HCT116 (cell line): Measurements from ENCODE around the gene ARL14EPL. TPM values are rescaled to one million over a fixed set of nuclear protein-coding genes. Genes with fewer than 3 reads are reported as not detected.

Source experiments
- ATAC-seq: fragments of 200-7000 bp; cut with Tn5 transposase; 2 replicates; pipeline ENCODE4 v1.9.1; 2020; ENCODE audit warnings: mild to moderate bottlenecking, moderate library complexity
- BruUV-seq: library from RNA; stranded (reverse); fragments of 400-500 nt; replicated peaks from 2 replicates; lab custom pipeline; 2021; lab: Mats Ljungman, UMichigan
- CTCF ChIA-PET: fragments of 300-600 bp; sonication (Branson Sonifier 250); formaldehyde crosslinking; loops from one replicate; lab custom pipeline; 2021; ENCODE audit warnings: antibody characterized with exemption; lab: Charles Lee
- POLR2A ChIA-PET: fragments of 300-600, 350-600 bp; sonication (Branson Sonifier 250); formaldehyde crosslinking; loops from one replicate; lab custom pipeline; 2021; ENCODE audit warnings: antibody characterized with exemption; lab: Charles Lee
- RAD21 ChIA-PET, 2 experiments: fragments of 300-600 bp; sonication (Branson Sonifier 250); formaldehyde crosslinking; loops; one replicate each; lab custom pipeline; 2023; ENCODE audit warnings: low total read pairs in 2 of 2; ENCODE audit not compliant: uncharacterized antibody in 2 of 2, unreplicated experiment in 2 of 2, low non-redundant PET in 1 of 2; lab: Charles Lee
- DNase-seq: peaks from one replicate; pipeline ENCODE4 v3.0.0-alpha.2; 2010; ENCODE audit warnings: low read depth, low spot score
- H2AFZ ChIP-seq: fragments of 200-600 bp; shearing (Covaris generic), sonication (generic); 2 replicates; pipeline ENCODE4 v1.6.1; 2017; ENCODE audit warnings: low read depth, mixed run types, mixed read lengths, antibody characterized with exemption, low read length; ENCODE audit not compliant: poor library complexity, severe bottlenecking
- H3K27ac ChIP-seq: 2 replicates; pipeline ENCODE4 v1.5.1; 2012; ENCODE audit warnings: low read depth, low read length
- H3K27me3 ChIP-seq: fragments of 200-600 bp; sonication (generic); 2 replicates; pipeline ENCODE4 v1.6.1; 2016; ENCODE audit warnings: mixed run types, low read length, mixed read lengths; ENCODE audit not compliant: insufficient read depth
- H3K36me3 ChIP-seq, 2 experiments: fragments of 200-500 bp in 1 of 2; fragments of 200-600 bp in 1 of 2; sonication (Bioruptor generic) in 1 of 2; sonication (generic) in 1 of 2; 2 replicates each; pipeline versions ENCODE4 v1.5.1 to v1.6.1; 2014 to 2016; ENCODE audit warnings: low read length in 2 of 2, inconsistent platforms in 1 of 2, mixed read lengths in 1 of 2, mixed run types in 1 of 2; ENCODE audit not compliant: insufficient read depth in 2 of 2, control insufficient read depth in 1 of 2
- H3K4me1 ChIP-seq, 2 experiments: fragments of 200-600 bp in 1 of 2; sonication (generic) in 1 of 2; 2 replicates each; pipeline versions ENCODE4 v1.5.1 to v1.6.1; 2012 to 2017; ENCODE audit warnings: low read length in 2 of 2, inconsistent platforms in 1 of 2, mild to moderate bottlenecking in 1 of 2, mixed read lengths in 1 of 2, mixed run types in 1 of 2, moderate library complexity in 1 of 2; ENCODE audit not compliant: insufficient read depth in 2 of 2, control insufficient read depth in 1 of 2
- H3K4me2 ChIP-seq: fragments of 200-600 bp; sonication (generic); 2 replicates; pipeline ENCODE4 v1.6.1; 2017; ENCODE audit warnings: mixed run types, low read length, mixed read lengths
- H3K4me3 ChIP-seq, 2 experiments: fragments of 200-600 bp in 1 of 2; sonication (generic) in 1 of 2; replicated peaks in 1 of 2; 2 replicates each; pipeline ENCODE4 v1.5.1; 2011 to 2016; ENCODE audit warnings: low read length in 2 of 2, control low read depth in 1 of 2, low read depth in 1 of 2, mild to moderate bottlenecking in 1 of 2, mixed read lengths in 1 of 2, mixed run types in 1 of 2
- H3K79me2 ChIP-seq: fragments of 200-600 bp; sonication (generic); 2 replicates; pipeline ENCODE4 v1.6.1; 2017; ENCODE audit warnings: mild to moderate bottlenecking, mixed run types, low read length, moderate library complexity, mixed read lengths; ENCODE audit not compliant: insufficient read depth
- H3K9ac ChIP-seq: fragments of 200-600 bp; sonication (generic); 2 replicates; pipeline ENCODE4 v1.6.1; 2016; ENCODE audit warnings: low read length, mixed read lengths
- H3K9me2 ChIP-seq: fragments of 200-600 bp; sonication (generic), shearing (Covaris generic); 2 replicates; pipeline ENCODE4 v1.6.1; 2017; ENCODE audit warnings: mixed run types, mild to moderate bottlenecking, moderate library complexity; ENCODE audit not compliant: insufficient read depth
- H3K9me3 ChIP-seq, 2 experiments: fragments of 200-500 bp in 1 of 2; fragments of 200-600 bp in 1 of 2; sonication (Bioruptor generic) in 1 of 2; sonication (generic) in 1 of 2; 2 replicates each; pipeline ENCODE4 v1.6.1; 2014 to 2017; ENCODE audit warnings: low read length in 2 of 2, mixed read lengths in 2 of 2, inconsistent platforms in 1 of 2, low read depth in 1 of 2, mild to moderate bottlenecking in 1 of 2, mixed run types in 1 of 2, moderate library complexity in 1 of 2; ENCODE audit not compliant: control insufficient read depth in 1 of 2, insufficient read depth in 1 of 2
- H4K20me1 ChIP-seq: fragments of 200-600 bp; sonication (generic), shearing (Covaris generic); 2 replicates; pipeline ENCODE4 v1.6.1; 2017; ENCODE audit warnings: mixed run types, mild to moderate bottlenecking, moderate library complexity; ENCODE audit not compliant: insufficient read depth
- RAD21 ChIP-seq: IDR thresholded peaks from 2 replicates; pipeline ENCODE4 v1.6.1; 2012; ENCODE audit warnings: low read depth, mild to moderate bottlenecking
- intact Hi-C: fragments of 100-400 bp; cut with micrococcal nuclease; formaldehyde crosslinking; loops from 2 replicates; pipeline ENCODE4 v1.10.0; 2022
- total RNA-seq: library from RNA; stranded (reverse); gene quantifications from one replicate; pipeline ENCODE4 v1.2.1, GENCODE V29; 2021; ENCODE audit not compliant: unreplicated experiment
- TF ChIP-seq, protein P1 (sequence below), 3 experiments: fragments of 200-600 bp in 1 of 3; sonication (generic) in 1 of 3; IDR thresholded peaks in 2 of 3; conservative IDR thresholded peaks in 1 of 3; 2 replicates each; pipeline ENCODE4 v1.5.1; 2012 to 2017; ENCODE audit warnings: low read depth in 2 of 3, low read length in 2 of 3, antibody characterized with exemption in 1 of 3, borderline replicate concordance in 1 of 3, control low read depth in 1 of 3, mild to moderate bottlenecking in 1 of 3, mixed read lengths in 1 of 3, mixed run types in 1 of 3, moderate library complexity in 1 of 3; ENCODE audit not compliant: insufficient read depth in 1 of 3
- TF ChIP-seq, protein P2 (sequence below): IDR thresholded peaks from 2 replicates; pipeline ENCODE4 v1.6.1; 2011; ENCODE audit warnings: mild to moderate bottlenecking, low read length, moderate library complexity; ENCODE audit not compliant: insufficient replicate concordance; ENCODE audit errors: extremely low read depth
- TF ChIP-seq, protein P3 (sequence below): IDR thresholded peaks from 2 replicates; pipeline ENCODE4 v1.6.1; 2012; ENCODE audit warnings: low read depth

ARL14EPL gene
- total RNA-seq, 1 experiment from 2014 or later: 22.9 TPM

DNA sequence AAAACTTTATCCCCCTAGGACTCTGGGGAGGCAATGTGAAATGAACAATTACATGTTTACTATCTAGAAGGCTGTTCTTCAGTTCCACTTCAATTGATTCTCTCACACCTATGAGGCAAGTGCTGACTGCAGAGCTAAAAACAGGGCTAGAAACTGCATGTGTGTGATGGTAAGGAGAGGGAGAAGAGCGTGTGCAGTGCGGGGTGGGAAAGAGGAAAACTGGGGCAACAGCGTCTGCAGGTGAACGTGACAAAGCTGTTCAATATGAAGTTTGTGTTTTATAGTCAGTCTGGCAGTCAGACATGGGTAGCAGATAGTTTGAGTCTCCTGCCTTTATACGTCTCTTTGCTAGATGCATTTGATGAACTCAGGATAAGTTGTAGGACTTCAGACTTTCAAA is 45.9 kb downstream of the ARL14EPL start:
- no peaks in the 10 kb centered on the region for H3K9me2 ChIP-seq
- RAD21 ChIA-PET: no interaction called here
- H3K27me3 ChIP-seq: no peaks in the 10 kb centered on the region
- H3K36me3 ChIP-seq: no peaks in the 10 kb centered on the region
- no peak overlapping the region for H2AFZ ChIP-seq
- H3K4me3 ChIP-seq: no peak overlapping the region
- no peak overlapping the region for H3K27ac ChIP-seq
- no peak overlapping the region for H3K4me2 ChIP-seq
- POLR2A ChIA-PET: no interaction called here
- H3K4me1 ChIP-seq: peaks cover 0 to 17% of the 10 kb centered on the region in 2 experiments; a peak in 2 of 4 replicates
- CTCF ChIA-PET: no interaction called here
- intact Hi-C loops: no loop called here
- H4K20me1 ChIP-seq: no peaks in the 10 kb centered on the region
- BruUV-seq: no TSS peak
- no peak overlapping the region for H3K9ac ChIP-seq
- ATAC-seq (no peak), DNase-seq (no peak)
- no peaks in the 10 kb centered on the region for H3K9me3 ChIP-seq
- H3K79me2 ChIP-seq: peaks cover 7% of the 10 kb centered on the region
- TF ChIP-seq RAD21: no peak
- TF ChIP-seq, protein P1, sequence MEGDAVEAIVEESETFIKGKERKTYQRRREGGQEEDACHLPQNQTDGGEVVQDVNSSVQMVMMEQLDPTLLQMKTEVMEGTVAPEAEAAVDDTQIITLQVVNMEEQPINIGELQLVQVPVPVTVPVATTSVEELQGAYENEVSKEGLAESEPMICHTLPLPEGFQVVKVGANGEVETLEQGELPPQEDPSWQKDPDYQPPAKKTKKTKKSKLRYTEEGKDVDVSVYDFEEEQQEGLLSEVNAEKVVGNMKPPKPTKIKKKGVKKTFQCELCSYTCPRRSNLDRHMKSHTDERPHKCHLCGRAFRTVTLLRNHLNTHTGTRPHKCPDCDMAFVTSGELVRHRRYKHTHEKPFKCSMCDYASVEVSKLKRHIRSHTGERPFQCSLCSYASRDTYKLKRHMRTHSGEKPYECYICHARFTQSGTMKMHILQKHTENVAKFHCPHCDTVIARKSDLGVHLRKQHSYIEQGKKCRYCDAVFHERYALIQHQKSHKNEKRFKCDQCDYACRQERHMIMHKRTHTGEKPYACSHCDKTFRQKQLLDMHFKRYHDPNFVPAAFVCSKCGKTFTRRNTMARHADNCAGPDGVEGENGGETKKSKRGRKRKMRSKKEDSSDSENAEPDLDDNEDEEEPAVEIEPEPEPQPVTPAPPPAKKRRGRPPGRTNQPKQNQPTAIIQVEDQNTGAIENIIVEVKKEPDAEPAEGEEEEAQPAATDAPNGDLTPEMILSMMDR (IDR thresholded peaks at IDR 0.05 in 2 of 3, conservative IDR thresholded peaks at IDR 0.05 in 1 of 3; ENCODE audit: borderline replicate concordance in 1 of 3, insufficient read depth in 1 of 3, low read depth in 2 of 3, low read length in 2 of 3): no peak
- TF ChIP-seq, protein P2, sequence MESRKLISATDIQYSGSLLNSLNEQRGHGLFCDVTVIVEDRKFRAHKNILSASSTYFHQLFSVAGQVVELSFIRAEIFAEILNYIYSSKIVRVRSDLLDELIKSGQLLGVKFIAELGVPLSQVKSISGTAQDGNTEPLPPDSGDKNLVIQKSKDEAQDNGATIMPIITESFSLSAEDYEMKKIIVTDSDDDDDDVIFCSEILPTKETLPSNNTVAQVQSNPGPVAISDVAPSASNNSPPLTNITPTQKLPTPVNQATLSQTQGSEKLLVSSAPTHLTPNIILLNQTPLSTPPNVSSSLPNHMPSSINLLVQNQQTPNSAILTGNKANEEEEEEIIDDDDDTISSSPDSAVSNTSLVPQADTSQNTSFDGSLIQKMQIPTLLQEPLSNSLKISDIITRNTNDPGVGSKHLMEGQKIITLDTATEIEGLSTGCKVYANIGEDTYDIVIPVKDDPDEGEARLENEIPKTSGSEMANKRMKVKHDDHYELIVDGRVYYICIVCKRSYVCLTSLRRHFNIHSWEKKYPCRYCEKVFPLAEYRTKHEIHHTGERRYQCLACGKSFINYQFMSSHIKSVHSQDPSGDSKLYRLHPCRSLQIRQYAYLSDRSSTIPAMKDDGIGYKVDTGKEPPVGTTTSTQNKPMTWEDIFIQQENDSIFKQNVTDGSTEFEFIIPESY: no peak
- TF ChIP-seq, protein P3, sequence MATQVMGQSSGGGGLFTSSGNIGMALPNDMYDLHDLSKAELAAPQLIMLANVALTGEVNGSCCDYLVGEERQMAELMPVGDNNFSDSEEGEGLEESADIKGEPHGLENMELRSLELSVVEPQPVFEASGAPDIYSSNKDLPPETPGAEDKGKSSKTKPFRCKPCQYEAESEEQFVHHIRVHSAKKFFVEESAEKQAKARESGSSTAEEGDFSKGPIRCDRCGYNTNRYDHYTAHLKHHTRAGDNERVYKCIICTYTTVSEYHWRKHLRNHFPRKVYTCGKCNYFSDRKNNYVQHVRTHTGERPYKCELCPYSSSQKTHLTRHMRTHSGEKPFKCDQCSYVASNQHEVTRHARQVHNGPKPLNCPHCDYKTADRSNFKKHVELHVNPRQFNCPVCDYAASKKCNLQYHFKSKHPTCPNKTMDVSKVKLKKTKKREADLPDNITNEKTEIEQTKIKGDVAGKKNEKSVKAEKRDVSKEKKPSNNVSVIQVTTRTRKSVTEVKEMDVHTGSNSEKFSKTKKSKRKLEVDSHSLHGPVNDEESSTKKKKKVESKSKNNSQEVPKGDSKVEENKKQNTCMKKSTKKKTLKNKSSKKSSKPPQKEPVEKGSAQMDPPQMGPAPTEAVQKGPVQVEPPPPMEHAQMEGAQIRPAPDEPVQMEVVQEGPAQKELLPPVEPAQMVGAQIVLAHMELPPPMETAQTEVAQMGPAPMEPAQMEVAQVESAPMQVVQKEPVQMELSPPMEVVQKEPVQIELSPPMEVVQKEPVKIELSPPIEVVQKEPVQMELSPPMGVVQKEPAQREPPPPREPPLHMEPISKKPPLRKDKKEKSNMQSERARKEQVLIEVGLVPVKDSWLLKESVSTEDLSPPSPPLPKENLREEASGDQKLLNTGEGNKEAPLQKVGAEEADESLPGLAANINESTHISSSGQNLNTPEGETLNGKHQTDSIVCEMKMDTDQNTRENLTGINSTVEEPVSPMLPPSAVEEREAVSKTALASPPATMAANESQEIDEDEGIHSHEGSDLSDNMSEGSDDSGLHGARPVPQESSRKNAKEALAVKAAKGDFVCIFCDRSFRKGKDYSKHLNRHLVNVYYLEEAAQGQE: no peak
